ENCODE data around the gene ZNF524.

- no peak for TF ChIP-seq CTCF (IDR thresholded peaks at IDR 0.05)
- TF ChIP-seq POLR2A (IDR thresholded peaks at IDR 0.05), result no peak
Observed at GRCh38 chr19:55617426-55617825, 17.3 kb downstream of the ZNF524 start.

Measured in prostate gland (tissue), 2 donors.